ENCODE data around the gene PFDN6.
"Not testable (repeated sequence)": the region's sequence is repeated elsewhere in the genome, so short reads cannot be mapped to it uniquely, and the experiment has no call there.

Gene PFDN6

GRCh38 chr6:33278392-33278741 lies 11.0 kb upstream of the PFDN6 start:
- no peak for DNase-seq
- 90% methylated on average over 9 of the region's 9 CpGs for WGBS (ENCODE audit: insufficient coverage)
- POLR2A ChIA-PET = interaction anchor here (1.1 to 2.6 kb wide), 2 partner anchors 19 to 21 kb away, joined by 3 to 14 read pairs; no protein-coding TSS in a partner anchor
- Histone ChIP-seq H3K4me3 (ENCODE audit: control insufficient read depth in 1 of 7, extremely low read depth in 1 of 7, insufficient read depth in 4 of 7, low read depth in 2 of 7, low read length in 6 of 7) (peak overlapping the region in 3 of 7 experiments; percentile 68 to 88 (median 82)), H3K36me3 (ENCODE audit: control insufficient read depth in 4 of 4, insufficient read depth in 4 of 4, low read length in 3 of 4) (peaks cover 1 to 83% (median 55%) of the 10 kb centered on the region in 4 experiments), H3K27ac (ENCODE audit: insufficient read depth in 1 of 2, low read depth in 1 of 2, low read length in 2 of 2, poor library complexity in 1 of 2, severe bottlenecking in 2 of 2) (no peak overlapping the region), H3K4me1 (ENCODE audit: control extremely low read depth in 1 of 4, control insufficient read depth in 4 of 4, insufficient read depth in 4 of 4, low read length in 3 of 4) (peaks cover 4 to 61% (median 50%) of the 10 kb centered on the region in 4 experiments), H3K27me3 (replicated peaks in 2 of 5; ENCODE audit: control insufficient read depth in 4 of 5, insufficient read depth in 5 of 5, low read length in 4 of 5) (no peaks in the 10 kb centered on the region), H3K9me3 (ENCODE audit: control extremely low read depth in 1 of 5, control insufficient read depth in 4 of 5, insufficient read depth in 2 of 5, low read depth in 1 of 5, low read length in 4 of 5) (no peaks in the 10 kb centered on the region)
- CTCF ChIA-PET = interaction anchor here (0.8 to 9.7 kb wide), 8 partner anchors 11 to 157 kb away, joined by 3 to 96 read pairs (median 12); partner anchors contain the start of genes PFDN6, RGL2, TAPBP and WDR46

GRCh38 chr6:33278810-33279209 lies 10.6 kb upstream of the PFDN6 start:
- Histone ChIP-seq H3K36me3 (ENCODE audit: control insufficient read depth in 4 of 4, insufficient read depth in 4 of 4, low read length in 3 of 4) (peaks cover 0 to 80% (median 55%) of the 10 kb centered on the region in 4 experiments), H3K27me3 (replicated peaks in 2 of 5; ENCODE audit: control insufficient read depth in 4 of 5, insufficient read depth in 5 of 5, low read length in 4 of 5) (no peaks in the 10 kb centered on the region), H3K27ac (ENCODE audit: insufficient read depth in 1 of 2, low read depth in 1 of 2, low read length in 2 of 2, poor library complexity in 1 of 2, severe bottlenecking in 2 of 2) (no peak overlapping the region), H3K4me3 (ENCODE audit: control insufficient read depth in 1 of 7, extremely low read depth in 1 of 7, insufficient read depth in 4 of 7, low read depth in 2 of 7, low read length in 6 of 7) (no peak overlapping the region), H3K4me1 (ENCODE audit: control extremely low read depth in 1 of 4, control insufficient read depth in 4 of 4, insufficient read depth in 4 of 4, low read length in 3 of 4) (peaks cover 2 to 57% (median 46%) of the 10 kb centered on the region in 4 experiments), H3K9me3 (ENCODE audit: control extremely low read depth in 1 of 5, control insufficient read depth in 4 of 5, insufficient read depth in 2 of 5, low read depth in 1 of 5, low read length in 4 of 5) (no peaks in the 10 kb centered on the region)
- DNase-seq = no peak
- ChIA-PET POLR2A (interaction anchor here (2.6 kb wide), 1 partner anchor 21 kb away, joined by 14 read pairs; no protein-coding TSS in a partner anchor), CTCF (interaction anchor here (0.8 to 9.7 kb wide), 9 partner anchors 11 to 157 kb away, joined by 3 to 96 read pairs (median 12); partner anchors contain the start of genes PFDN6, RGL2, TAPBP and WDR46)
- 83% methylated on average over 1 of the region's 3 CpGs for WGBS (ENCODE audit: insufficient coverage)

GRCh38 chr6:33279257-33279695 lies 10.1 kb upstream of the PFDN6 start:
- CTCF ChIA-PET = interaction anchor here (0.7 to 9.7 kb wide), 11 partner anchors 10 to 152 kb away, joined by 3 to 96 read pairs (median 4); partner anchors contain the start of genes PFDN6, RGL2, TAPBP and WDR46
- no peak overlapping the region for H3K27ac ChIP-seq (ENCODE audit: insufficient read depth in 1 of 2, low read depth in 1 of 2, low read length in 2 of 2, poor library complexity in 1 of 2, severe bottlenecking in 2 of 2)

DNA sequence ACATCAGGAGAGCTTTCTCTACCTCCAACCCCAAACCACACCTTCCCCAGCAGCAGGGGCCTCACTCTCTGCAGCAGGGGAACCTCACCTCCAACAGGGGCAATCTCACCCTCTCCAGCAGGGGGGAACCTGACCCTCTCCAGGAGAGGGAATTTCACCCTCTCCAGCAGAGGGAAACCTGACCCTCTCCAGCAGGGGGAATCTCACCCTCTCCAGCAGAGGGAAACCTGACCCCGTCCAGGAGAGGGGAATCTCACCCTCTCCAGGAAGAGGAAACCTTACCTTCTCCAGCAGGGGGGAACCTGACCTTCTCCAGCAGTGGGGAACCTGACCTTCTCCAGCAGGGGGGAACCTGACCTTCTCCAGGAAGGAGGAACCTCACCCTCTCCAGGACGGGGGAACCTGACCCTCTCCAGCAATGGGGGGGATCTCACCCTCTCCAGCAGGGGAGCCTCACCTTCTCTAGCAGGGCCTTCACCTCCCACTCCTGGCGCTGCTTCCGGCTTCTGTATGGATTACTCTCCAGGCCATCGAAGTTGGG lies 9.4 kb upstream of the PFDN6 start:
- no peaks in the 10 kb centered on the region for H3K9me3 ChIP-seq (ENCODE audit: control extremely low read depth in 1 of 5, control insufficient read depth in 4 of 5, insufficient read depth in 2 of 5, low read depth in 1 of 5, low read length in 4 of 5)
- H3K27ac ChIP-seq (ENCODE audit: insufficient read depth in 1 of 2, low read depth in 1 of 2, low read length in 2 of 2, poor library complexity in 1 of 2, severe bottlenecking in 2 of 2) = peak overlapping the region in 1 of 2 experiments; percentile 35
- H3K4me3 ChIP-seq (ENCODE audit: control insufficient read depth in 1 of 7, extremely low read depth in 1 of 7, insufficient read depth in 4 of 7, low read depth in 2 of 7, low read length in 6 of 7) = no peak overlapping the region
- peak; percentile 79 to 93 (median 86) for DNase-seq
- ChIA-PET CTCF (interaction anchor here (0.7 to 9.7 kb wide), 15 partner anchors 10 to 151 kb away, joined by 3 to 96 read pairs (median 5); partner anchors contain the start of genes PFDN6, RGL2, TAPBP and WDR46), POLR2A (interaction anchor here (1.6 kb wide), 1 partner anchor 9 kb away, joined by 5 read pairs; the partner anchor contains the start of genes PFDN6 and WDR46)
- WGBS (ENCODE audit: insufficient coverage) = 60% methylated on average over 4 of the region's 5 CpGs
- no peaks in the 10 kb centered on the region for H3K27me3 ChIP-seq (replicated peaks in 2 of 5; ENCODE audit: control insufficient read depth in 4 of 5, insufficient read depth in 5 of 5, low read length in 4 of 5)
- H3K4me1 ChIP-seq (ENCODE audit: control extremely low read depth in 1 of 4, control insufficient read depth in 4 of 4, insufficient read depth in 4 of 4, low read length in 3 of 4) = peaks cover 2 to 44% (median 35%) of the 10 kb centered on the region in 4 experiments
- H3K36me3 ChIP-seq (ENCODE audit: control insufficient read depth in 4 of 4, insufficient read depth in 4 of 4, low read length in 3 of 4) = peaks cover 0 to 75% (median 56%) of the 10 kb centered on the region in 4 experiments

More at GRCh38 chr6:33279257-33279695, 10.1 kb upstream of the PFDN6 start:
- 100% methylated on average over 3 of the region's 13 CpGs for WGBS (ENCODE audit: insufficient coverage)
- no peaks in the 10 kb centered on the region for H3K9me3 ChIP-seq (ENCODE audit: control extremely low read depth in 1 of 5, control insufficient read depth in 4 of 5, insufficient read depth in 2 of 5, low read depth in 1 of 5, low read length in 4 of 5)
- H3K4me3 ChIP-seq (ENCODE audit: control insufficient read depth in 1 of 7, extremely low read depth in 1 of 7, insufficient read depth in 4 of 7, low read depth in 2 of 7, low read length in 6 of 7) = no peak overlapping the region
- H3K4me1 ChIP-seq (ENCODE audit: control extremely low read depth in 1 of 4, control insufficient read depth in 4 of 4, insufficient read depth in 4 of 4, low read length in 3 of 4) = peaks cover 2 to 52% (median 41%) of the 10 kb centered on the region in 4 experiments
- no peaks in the 10 kb centered on the region for H3K27me3 ChIP-seq (replicated peaks in 2 of 5; ENCODE audit: control insufficient read depth in 4 of 5, insufficient read depth in 5 of 5, low read length in 4 of 5)
- no peak for DNase-seq
- POLR2A ChIA-PET = interaction anchor here (1.6 kb wide), 1 partner anchor 10 kb away, joined by 5 read pairs; the partner anchor contains the start of genes PFDN6 and WDR46
- peaks cover 0 to 77% (median 56%) of the 10 kb centered on the region in 4 experiments for H3K36me3 ChIP-seq (ENCODE audit: control insufficient read depth in 4 of 4, insufficient read depth in 4 of 4, low read length in 3 of 4)

DNA sequence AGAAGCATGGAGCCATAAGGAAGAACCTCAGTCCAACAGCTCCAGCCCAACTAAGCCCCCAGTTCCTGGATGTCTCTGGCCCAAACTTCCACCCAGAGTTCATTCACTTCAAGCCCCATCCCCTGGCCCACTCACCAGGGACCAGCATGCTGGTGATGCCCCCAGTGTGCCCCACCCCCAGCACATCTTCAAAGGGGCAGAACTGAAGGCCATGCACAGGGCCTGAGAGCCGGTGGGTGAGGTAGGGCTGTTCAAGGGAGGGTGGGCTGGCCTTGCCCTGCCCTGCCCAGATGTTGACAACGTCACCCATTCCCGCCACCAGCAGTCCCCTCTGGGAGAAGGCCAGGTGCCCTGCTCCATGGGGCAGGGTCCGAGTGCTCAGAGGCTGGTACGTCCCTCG lies 8.9 kb upstream of the PFDN6 start:
- 93% methylated on average over 6 of the region's 6 CpGs for WGBS (ENCODE audit: insufficient coverage)
- CTCF ChIA-PET = interaction anchor here (0.8 to 9.7 kb wide), 12 partner anchors 10 to 129 kb away, joined by 3 to 96 read pairs (median 5); partner anchors contain the start of genes PFDN6, RGL2 and WDR46

DNA sequence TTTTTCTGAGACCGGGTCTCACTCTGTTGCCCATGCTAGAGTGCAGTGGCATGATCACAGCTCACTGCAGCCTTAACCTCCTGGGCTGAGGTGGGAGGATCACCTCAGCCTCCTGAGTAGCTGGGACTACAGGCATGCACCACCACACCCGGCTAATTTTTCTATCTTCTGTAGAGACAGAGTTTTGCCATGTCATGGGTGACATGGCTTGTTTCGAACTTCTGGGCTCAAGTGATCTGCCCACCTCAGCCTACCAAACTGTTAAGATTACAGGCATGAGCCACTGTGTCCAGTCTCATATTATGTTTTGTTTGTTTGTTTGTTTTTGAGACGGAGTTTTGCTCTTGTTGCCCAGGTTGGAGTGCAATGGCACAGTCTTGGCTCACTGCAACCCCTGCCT lies 4.2 kb upstream of the PFDN6 start:
- POLR2A ChIA-PET; DNase-seq; H3K9me3 ChIP-seq (ENCODE audit: control extremely low read depth in 1 of 5, control insufficient read depth in 4 of 5, insufficient read depth in 2 of 5, low read depth in 1 of 5, low read length in 4 of 5); H3K4me3 ChIP-seq (ENCODE audit: control insufficient read depth in 1 of 7, extremely low read depth in 1 of 7, insufficient read depth in 4 of 7, low read depth in 2 of 7, low read length in 6 of 7); CTCF ChIA-PET; H3K27me3 ChIP-seq (replicated peaks in 2 of 5; ENCODE audit: control insufficient read depth in 4 of 5, insufficient read depth in 5 of 5, low read length in 4 of 5); H3K27ac ChIP-seq (ENCODE audit: insufficient read depth in 1 of 2, low read depth in 1 of 2, low read length in 2 of 2, poor library complexity in 1 of 2, severe bottlenecking in 2 of 2): not testable (repeated sequence)
- 100% methylated on average over 3 of the region's 4 CpGs for WGBS (ENCODE audit: insufficient coverage)
- peaks cover 3 to 64% (median 52%) of the 10 kb centered on the region in 4 experiments for H3K36me3 ChIP-seq (ENCODE audit: control insufficient read depth in 4 of 4, insufficient read depth in 4 of 4, low read length in 3 of 4)
- peaks cover 0 to 25% (median 22%) of the 10 kb centered on the region in 4 experiments for H3K4me1 ChIP-seq (ENCODE audit: control extremely low read depth in 1 of 4, control insufficient read depth in 4 of 4, insufficient read depth in 4 of 4, low read length in 3 of 4)

More for the DNA sequence above, 8.9 kb upstream of the PFDN6 start:
- DNase-seq = no peak
- Histone ChIP-seq H3K27ac (ENCODE audit: insufficient read depth in 1 of 2, low read depth in 1 of 2, low read length in 2 of 2, poor library complexity in 1 of 2, severe bottlenecking in 2 of 2) (peak overlapping the region in 1 of 2 experiments; percentile 35), H3K4me3 (ENCODE audit: control insufficient read depth in 1 of 7, extremely low read depth in 1 of 7, insufficient read depth in 4 of 7, low read depth in 2 of 7, low read length in 6 of 7) (no peak overlapping the region), H3K27me3 (replicated peaks in 2 of 5; ENCODE audit: control insufficient read depth in 4 of 5, insufficient read depth in 5 of 5, low read length in 4 of 5) (no peaks in the 10 kb centered on the region), H3K9me3 (ENCODE audit: control extremely low read depth in 1 of 5, control insufficient read depth in 4 of 5, insufficient read depth in 2 of 5, low read depth in 1 of 5, low read length in 4 of 5) (no peaks in the 10 kb centered on the region), H3K36me3 (ENCODE audit: control insufficient read depth in 4 of 4, insufficient read depth in 4 of 4, low read length in 3 of 4) (peaks cover 0 to 74% (median 56%) of the 10 kb centered on the region in 4 experiments), H3K4me1 (ENCODE audit: control extremely low read depth in 1 of 4, control insufficient read depth in 4 of 4, insufficient read depth in 4 of 4, low read length in 3 of 4) (peaks cover 2 to 39% (median 30%) of the 10 kb centered on the region in 4 experiments)
- POLR2A ChIA-PET = interaction anchor here (0.6 to 1.6 kb wide), 2 partner anchors 9 to 116 kb away, joined by 4 to 5 read pairs; partner anchors contain the start of genes PFDN6 and WDR46

Measured in common myeloid progenitor, CD34-positive (primary cell).